Testis (tissue), 2 donors: Measurements from ENCODE around the gene CD164L2.

Experiments used
- CTCF ChIP-seq, 3 experiments: fragments of 450-650 bp in 2 of 3; fragments of 200-600 bp in 1 of 3; sonication (generic) in 1 of 3; IDR thresholded peaks; one replicate each; pipeline ENCODE4 v1.5.1; 2016 to 2019; ENCODE audit warnings: antibody characterized with exemption in 3 of 3, mild to moderate bottlenecking in 2 of 3, moderate library complexity in 1 of 3
- POLR2A ChIP-seq: fragments of 450-650 bp; IDR thresholded peaks from one replicate; pipeline ENCODE4 v1.6.1; 2017; ENCODE audit warnings: antibody characterized with exemption, mild to moderate bottlenecking, moderate library complexity

- TF ChIP-seq POLR2A (no peak), CTCF (IDR thresholded peaks at IDR 0.05) (no peak)
Measured at GRCh38 chr1:27431601-27431940, 48.4 kb upstream of the CD164L2 start.
